Measurements from ENCODE around the gene GAPVD1.

The GAPVD1 gene

GRCh38 chr9:125405938-125406809 is 144.5 kb downstream of the GAPVD1 start:
- peak; percentile 22 for DNase-seq (ENCODE audit: low spot score)

- DNase-seq (ENCODE audit: low spot score) = no peak
These were observed 145.1 kb downstream of the GAPVD1 start for GRCh38 chr9:125406810-125407087.

- DNase-seq (ENCODE audit: low spot score) = no peak
These were observed 145.9 kb downstream of the GAPVD1 start for GRCh38 chr9:125407432-125407973.

- peak; percentile 96 for DNase-seq (ENCODE audit: low spot score)
These were observed 146.6 kb downstream of the GAPVD1 start for GRCh38 chr9:125407974-125408900.

- DNase-seq (ENCODE audit: low spot score) = no peak
These were observed 147.6 kb downstream of the GAPVD1 start for GRCh38 chr9:125409217-125409636.

- no peak for DNase-seq (ENCODE audit: low spot score)
These were observed 148.3 kb downstream of the GAPVD1 start for GRCh38 chr9:125409637-125410521.

- DNase-seq (ENCODE audit: low spot score) = no peak
These were observed 148.9 kb downstream of the GAPVD1 start for GRCh38 chr9:125410522-125410894.

GRCh38 chr9:125411171-125411756 is 149.6 kb downstream of the GAPVD1 start:
- no peak for DNase-seq (ENCODE audit: low spot score)

GRCh38 chr9:125412166-125412565 is 150.5 kb downstream of the GAPVD1 start:
- no peak for DNase-seq (ENCODE audit: low spot score)

GRCh38 chr9:125413579-125413978 is 152.0 kb downstream of the GAPVD1 start:
- no peak for DNase-seq (ENCODE audit: low spot score)

GRCh38 chr9:125415583-125416460 is 154.2 kb downstream of the GAPVD1 start:
- DNase-seq (ENCODE audit: low spot score) = no peak

- DNase-seq (ENCODE audit: low spot score) = no peak
These were observed 154.9 kb downstream of the GAPVD1 start for GRCh38 chr9:125416517-125416916.
